NCI-H524 treated with DMSO at 0.1 percent for 48 hours (cell line): ENCODE results near the gene NR6A1.

Source experiments
- DNase-seq: peaks from one replicate; lab custom pipeline; 2025; lab: John Stamatoyannopoulos, UW

Gene NR6A1

DNA sequence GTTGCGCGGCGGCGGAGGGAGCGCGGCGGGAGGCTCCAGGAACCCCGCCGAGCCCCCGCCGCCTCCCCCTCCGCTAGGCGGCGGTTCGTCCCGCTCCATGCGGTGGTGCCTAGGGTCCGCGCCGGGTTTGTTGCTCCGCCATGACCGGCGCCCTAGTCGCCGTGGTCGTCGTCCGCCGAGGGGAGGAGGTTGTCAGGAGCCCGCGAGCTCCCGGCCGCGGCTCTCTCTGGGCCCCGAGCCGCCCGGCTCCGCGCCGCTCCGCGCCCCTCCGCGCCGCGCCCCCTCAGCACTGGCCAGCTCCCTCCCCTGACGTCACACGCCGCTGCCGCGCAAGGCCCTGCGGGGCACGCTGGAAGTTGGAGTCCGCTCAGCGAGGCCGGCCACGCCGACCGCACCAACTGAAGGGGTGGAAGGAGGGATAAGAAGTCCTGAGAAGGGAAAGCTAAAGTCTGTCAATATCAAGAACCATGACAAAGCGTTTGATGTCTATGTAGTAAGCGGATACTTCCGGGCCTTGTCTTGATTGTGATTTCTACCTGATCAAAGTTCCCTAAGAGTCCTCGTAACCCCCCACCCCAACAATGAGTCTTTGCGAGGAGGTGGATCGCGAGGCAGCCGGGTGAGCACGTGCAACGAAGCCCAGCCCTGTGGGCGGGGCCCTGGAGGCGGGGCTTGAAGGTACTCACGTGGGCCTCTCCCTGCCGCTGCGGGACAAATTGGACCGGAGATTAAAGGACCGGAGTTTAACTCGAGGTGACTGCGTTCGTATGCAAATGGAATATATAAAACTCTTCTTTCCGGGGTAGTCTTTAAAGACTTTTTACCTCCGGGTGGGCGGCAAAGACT is at the start of gene NR6A1:
NR6A1 (minus strand) TSS at position 291 of the 846 bp plus-strand sequence.
- peak; percentile 85 for DNase-seq

DNA sequence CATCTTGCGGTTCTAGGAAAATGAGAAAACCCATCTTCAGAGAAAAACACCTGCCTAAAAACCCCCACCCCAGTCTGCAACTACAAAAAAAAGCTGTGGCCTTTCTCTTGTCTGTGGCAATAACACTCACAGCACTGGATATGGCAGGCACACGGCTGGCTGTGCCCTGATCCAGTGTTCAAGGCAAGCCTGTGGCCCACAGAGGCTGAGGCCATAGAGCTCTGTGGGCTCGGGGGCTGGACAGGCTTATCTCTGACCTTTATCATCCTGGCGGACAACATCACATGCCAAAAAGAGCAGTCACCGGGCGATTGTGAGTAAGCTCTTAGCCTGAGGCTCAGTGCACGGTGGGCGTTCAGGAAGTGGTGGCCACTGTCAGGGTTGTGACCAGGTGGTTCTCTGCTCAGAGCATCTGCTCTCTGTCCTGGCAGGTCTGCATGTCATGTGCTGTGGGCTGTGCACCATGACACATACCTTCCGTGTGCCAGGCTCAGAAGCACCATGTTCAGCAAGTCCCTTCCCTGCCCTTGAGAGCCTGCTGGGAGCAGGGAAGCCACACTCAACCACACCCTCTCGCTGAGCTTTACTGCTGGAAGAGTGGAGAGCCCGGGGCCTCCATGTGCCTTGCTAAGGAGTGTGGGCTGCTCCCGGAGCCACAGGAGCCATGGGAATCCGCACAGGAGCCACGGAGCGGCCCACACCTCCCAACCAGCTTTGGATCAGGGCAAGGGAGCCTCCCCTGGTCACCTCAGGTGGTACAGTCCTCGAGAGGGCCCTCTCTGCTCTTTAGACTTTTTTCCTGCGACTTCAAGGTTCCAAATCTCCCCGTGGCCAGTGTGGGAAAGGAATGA is 47.5 kb upstream of the NR6A1 start:
- no peak for DNase-seq

GRCh38 chr9:124815601-124816000 is 44.5 kb upstream of the NR6A1 start:
- DNase-seq: no peak

DNA sequence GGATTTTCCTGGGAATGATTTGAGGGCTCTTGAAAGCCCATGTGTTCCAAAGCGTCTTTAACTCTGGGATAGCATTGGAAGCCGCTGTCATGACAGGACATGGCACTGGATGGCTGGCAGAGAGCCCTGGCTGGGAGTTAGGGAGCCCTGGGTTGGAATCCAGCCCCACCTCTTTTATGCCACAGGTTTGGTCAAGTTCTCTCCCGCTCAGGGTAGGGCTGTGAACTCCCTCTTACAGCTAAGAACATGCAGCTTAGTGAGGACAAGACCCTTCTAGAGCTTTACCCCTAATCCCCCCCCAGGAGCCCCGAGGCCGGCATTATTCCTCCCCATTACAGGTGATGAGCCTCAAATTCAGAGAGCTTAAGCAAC is 43.0 kb upstream of the NR6A1 start:
- DNase-seq: no peak

- DNase-seq: no peak
Measured at GRCh38 chr9:124813501-124814163, 42.5 kb upstream of the NR6A1 start.

DNA sequence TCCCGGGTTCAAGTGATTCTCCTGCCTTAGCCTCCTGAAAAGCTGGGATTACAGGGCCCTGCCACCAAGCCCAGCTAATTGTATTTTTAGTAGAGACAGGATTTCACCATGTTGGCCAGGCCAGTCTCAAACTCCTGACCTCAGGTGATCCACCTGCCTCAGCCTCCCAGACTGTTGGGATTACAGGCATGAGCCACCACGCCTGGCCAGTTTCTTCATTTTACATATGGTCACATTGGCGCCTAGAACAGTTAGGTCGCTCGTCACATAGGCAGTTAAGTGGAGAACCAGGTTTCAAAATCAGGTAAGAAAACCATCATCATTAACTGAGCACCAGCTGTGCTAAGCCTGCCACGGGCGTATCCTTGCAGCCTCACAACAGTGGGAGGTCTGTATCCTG is 41.9 kb upstream of the NR6A1 start:
- DNase-seq: no peak

DNA sequence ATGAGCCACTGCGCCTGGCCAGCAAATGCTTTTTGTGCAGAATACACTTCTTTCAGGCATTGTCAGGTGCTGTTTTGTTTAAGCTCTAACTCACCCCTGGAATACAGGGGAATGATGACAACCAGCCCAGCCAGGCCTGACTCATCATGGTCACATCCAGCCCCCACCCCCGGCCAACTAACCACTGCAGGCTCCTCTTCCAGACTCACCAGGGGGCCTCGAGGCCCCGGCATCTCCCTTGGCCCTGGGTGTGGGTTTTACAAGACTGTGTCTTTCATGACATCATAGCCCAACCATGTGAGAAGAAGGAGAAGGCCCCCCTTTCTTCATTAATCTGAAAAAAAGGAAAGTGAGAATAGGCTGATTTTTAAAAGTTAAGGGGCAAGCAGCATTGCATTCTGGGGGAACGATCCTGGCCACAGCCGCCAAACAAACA is 41.3 kb upstream of the NR6A1 start:
- DNase-seq: no peak

DNA sequence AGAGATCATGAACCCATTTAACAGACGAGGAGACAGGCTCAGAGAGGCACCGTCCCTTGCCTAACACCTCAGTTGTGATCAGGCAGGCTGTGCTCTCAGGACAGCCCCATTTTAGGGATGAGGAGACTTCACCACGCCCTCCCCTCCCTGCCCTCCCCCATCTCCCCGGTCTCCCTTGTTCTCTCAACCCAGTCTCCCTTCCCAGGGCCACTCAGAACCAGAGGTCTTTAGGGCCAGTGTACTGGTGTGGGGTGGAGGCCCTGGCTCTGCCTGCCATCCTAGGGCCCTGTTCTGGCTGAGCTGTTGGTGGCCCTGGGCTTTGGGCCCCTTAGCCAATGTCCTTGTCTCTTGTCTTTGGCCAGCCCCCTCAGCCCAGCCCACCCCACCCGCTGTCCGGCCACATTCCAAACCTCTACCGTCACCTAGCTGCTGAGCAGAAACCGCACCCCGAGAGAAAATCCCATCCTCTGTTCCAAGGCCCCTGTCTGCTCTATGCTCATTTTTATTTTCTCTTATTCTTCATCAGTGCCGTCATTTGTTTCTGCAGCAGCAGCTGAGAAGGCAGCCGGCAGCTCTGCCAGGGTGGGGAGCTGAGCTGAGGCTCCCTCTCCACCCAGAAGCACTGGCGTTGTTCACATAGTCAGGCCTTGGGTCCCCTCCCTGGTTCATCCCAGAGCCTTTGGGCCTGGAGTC is 39.7 kb upstream of the NR6A1 start:
- no peak for DNase-seq

- DNase-seq: no peak
Measured at GRCh38 chr9:124809741-124810500, 38.8 kb upstream of the NR6A1 start.

- DNase-seq: no peak
Measured at GRCh38 chr9:124809211-124809610, 38.1 kb upstream of the NR6A1 start.

DNA sequence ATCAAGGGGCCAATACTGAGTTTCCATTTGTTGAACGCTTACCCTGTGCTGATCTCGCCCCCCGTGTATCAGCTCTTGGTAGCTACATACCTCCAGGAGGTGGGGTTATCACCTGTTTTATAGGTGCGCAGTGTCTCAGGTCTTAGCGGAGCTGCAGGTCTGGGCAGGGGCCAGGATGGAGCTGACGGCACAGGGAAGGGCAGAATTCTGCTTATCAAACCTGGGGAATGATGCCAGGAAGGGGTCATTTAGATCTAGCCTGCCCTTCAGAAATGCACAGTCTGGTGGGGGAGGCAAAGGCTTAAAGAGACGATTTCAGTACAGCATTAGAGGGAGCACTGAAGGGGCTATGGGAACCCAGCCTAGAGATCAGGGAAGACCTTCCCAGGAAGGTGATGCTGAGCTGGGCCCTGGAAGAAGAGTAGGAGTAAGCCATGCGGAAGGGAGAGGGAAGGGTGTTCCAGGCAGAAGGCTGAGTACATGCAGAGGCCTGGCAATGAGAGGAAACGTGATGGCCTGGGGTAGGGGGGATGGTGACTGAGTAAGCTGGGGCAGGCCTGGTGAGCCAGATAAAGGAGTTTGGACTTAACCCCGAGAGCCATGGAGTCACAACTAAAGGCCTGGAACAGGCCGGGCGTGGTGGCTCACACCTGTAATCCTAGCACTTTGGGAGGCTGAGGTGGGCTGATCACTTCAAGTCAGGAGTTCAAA is 37.3 kb upstream of the NR6A1 start:
- no peak for DNase-seq

GRCh38 chr9:124805186-124805585 is 34.1 kb upstream of the NR6A1 start:
- no peak for DNase-seq

DNA sequence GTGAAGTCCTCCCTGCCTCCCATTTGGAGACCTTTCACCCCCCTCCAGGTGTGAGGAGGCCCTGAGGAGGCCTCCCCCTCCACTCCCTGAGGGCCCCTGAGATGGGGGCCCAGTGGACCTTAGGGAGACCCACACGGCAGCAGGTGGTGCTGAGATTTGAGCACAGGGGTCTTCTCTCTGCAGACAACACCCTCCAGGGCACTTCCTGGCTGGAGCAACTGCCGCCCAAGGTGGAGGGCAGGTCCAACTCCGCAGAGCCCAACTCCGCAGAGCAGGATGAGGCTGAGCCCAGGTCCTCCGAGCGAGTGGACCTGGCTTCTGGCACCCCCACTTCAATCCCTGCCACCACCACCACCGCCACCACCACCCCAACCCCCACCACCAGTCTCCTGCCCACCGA is 32.8 kb upstream of the NR6A1 start:
- no peak for DNase-seq

- DNase-seq: no peak
Measured at GRCh38 chr9:124802426-124802825, 31.3 kb upstream of the NR6A1 start.

- DNase-seq: no peak
Measured at GRCh38 chr9:124801356-124801755, 30.2 kb upstream of the NR6A1 start.

- no peak for DNase-seq
Measured at GRCh38 chr9:124800306-124801259, 29.5 kb upstream of the NR6A1 start.

DNA sequence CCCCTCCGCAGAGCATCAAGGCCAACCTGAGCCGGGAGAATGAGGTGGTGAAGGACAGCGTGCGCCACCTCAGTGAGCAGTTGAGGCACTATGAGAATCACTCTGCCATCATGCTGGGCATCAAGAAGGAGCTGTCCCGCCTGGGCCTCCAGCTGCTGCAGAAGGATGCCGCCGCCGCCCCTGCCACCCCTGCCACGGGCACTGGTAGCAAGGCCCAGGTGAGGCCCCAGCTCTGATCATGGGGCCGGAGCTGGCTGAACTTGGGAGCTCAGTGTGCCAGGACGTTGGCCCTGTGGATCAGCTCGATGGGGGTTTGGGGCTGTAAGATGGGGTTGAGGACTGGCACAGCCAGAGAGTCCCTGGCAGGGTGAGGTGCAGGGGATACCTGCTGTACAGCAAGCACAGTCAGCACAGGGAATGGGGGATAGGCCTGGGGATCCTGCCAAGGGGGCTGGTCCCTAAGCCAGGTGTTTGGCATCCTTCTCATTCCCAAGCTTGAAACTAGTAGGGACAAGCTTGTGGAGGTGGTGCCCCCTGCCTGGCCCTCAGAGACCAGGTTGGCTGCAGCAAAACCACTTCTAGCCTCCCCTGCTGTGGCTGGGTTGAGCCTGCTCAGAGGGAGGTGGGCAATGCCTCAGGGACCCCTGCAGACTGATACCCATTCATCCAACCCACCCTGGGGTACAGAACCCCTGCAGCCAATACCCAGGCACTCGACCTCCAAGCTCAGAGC is 28.3 kb upstream of the NR6A1 start:
- DNase-seq: no peak

DNA sequence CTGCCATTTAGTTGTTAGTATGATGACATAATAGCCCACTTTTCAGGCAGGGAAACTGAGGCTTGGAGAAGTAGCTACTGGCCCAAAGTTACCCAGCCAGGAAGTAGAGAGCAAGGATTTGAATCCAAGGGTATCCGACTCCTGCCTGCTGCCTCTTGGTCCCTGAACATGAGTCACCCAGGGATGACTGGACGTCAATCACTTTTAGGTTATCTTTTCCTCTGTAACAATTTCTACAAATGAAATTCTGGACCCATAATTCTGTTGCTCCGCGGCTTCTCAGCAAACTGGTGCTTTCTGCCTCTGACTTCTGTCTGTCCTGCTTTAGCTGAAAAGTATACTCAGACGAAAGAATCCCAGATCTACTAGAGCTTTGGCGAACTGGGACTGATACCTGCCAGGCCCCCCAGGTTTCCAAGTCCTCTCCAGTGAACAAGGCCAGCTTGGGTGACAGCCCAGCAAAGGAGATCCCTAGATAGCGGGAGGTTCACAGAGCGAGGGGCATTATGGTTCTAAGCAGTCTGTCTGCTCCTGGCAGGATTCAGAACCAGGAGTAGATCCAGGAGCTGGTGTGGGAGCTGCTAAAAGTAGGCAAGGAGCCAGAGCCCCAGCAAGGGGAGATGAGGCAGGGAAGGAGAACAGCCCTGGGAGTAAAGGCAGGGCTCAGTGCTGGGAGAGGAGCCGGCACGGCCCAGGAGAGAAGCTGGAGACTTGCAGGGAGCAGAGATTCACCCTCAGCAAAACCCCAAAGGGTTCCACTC is 26.4 kb upstream of the NR6A1 start:
- DNase-seq: no peak
